KG1 (cell line): ENCODE data around the gene CARS1.
"Not testable (repeated sequence)": the region's sequence is repeated elsewhere in the genome, so short reads cannot be mapped to it uniquely, and the experiment has no call there.

Source experiments
- DNase-seq: peaks from one replicate; lab custom pipeline; 2025; lab: John Stamatoyannopoulos, UW

The CARS1 gene

DNA sequence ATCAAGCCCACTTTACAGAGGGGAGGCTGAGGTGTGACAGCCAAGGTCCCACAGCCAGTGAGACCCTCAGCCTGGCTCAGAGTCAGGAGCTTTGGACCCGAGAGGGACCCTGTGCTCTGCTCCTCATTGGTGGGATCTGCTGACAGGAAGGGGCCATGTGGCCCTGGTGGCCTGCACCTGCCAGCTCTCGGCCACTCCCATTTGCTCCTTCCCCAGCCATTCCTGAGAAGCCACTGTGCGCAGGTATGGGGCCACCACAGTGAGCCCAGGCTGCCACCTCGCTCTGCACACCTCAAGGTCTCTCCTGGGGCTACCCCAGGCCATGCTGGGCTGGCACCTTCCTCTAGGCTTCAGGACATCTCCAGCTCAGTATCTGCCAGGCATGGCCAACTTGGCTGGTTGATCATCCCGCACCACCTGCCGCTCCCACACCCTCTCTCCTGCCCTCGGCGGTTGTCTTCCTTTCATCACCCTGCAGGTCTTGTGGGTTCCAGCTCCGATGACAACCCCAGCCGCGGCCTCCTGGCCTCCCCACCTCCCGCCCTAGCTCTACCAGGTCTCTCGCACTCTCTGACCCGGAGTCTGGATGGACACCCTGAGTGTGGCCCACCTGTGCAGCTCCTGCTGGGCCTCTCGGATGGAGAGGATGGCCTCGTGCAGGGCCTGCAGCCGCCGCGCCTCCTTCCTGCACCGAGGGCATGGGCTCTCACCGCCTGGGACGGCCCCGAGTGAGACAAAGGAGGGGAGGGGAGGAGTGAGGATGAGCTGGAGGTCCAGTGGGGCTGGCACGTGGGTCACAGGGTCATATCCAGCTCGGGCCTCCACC lies 32.2 kb upstream of the CARS1 start:
- no peak for DNase-seq

DNA sequence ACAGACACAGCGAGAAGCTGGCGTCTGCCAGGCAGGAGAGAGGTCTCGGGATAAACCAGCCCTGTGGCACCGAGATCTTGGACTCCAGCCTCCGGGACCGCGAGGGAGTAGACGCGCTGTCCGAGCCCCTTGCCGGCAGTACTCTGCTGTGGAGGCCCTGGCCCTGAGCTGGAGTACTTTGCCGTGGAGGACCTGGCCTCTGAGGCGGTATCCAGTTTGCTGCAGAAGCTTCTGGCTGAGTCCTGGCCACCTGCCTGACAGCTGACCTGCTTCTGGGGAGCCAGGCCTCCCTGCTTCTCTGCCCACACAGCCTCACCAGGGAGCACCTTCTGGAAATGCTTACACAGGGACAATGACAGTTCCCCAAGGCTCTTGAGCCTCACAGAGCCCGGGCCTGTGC lies 31.6 kb upstream of the CARS1 start:
- DNase-seq = no peak

DNA sequence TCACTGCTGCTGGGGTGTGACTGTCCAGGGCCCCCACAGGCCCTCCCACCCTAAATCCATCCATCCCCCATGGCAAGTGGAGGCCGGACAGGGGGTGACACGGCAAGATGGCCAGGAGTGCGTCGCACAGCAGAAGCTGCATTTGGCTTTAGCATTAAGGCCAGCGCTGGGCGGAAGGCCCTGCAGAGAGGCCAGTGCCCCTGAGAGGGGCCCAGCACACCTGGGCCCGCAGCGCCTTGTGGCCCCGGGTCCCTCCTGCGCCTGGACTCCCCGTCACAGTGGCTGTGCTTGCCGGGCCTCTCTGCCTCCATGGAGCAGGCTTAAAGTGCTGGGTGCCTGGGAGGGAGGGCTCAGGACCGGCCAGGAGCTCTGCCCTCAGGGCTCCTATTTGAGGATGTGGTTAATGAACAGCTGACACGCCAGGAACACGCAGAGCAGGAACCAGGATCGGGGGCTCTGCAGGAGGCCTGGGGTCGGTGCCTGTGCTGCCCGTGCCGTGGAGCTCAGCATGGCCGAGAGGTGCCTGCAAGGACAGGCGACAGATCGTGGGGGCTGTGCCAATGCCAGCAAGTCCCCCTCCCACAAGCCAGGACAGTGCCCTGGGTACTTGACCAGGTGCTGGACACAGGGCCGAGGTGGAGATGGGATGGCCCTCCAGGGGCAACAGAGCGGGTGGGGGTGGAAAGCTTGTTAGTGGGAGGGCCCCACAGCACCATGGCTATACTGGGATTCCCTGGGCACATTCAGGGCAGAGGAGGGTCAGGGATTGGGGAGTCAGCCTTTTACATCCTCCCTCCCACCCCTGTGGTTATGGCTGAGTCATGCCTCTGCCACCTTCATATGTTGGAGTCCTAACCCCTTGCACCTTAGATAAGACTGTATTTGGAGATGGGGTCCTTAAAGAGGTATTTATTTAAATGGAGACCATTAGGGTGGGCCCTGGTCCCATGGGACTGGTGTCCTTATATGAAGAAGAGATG lies 30.9 kb upstream of the CARS1 start:
- DNase-seq = no peak

DNA sequence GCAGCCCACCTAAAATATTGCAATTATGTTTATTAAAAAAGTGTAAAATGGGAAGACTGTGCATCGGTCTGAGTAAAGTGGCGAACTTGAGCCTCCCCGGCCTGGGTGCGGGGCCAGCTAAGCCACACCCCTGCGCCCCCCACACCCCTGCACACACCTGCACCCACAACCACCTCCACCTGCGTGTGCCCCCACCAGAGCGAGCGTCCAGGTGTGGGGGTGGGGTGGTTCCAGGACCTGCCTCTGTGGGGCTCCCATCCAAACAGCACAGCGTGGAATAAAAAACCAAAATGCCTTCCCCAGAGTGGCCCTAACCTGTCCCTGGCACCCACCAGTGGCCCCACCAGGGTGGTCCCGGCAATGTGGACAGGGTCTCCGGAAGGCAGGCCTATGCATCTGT lies 30.1 kb upstream of the CARS1 start:
- no peak for DNase-seq

DNA sequence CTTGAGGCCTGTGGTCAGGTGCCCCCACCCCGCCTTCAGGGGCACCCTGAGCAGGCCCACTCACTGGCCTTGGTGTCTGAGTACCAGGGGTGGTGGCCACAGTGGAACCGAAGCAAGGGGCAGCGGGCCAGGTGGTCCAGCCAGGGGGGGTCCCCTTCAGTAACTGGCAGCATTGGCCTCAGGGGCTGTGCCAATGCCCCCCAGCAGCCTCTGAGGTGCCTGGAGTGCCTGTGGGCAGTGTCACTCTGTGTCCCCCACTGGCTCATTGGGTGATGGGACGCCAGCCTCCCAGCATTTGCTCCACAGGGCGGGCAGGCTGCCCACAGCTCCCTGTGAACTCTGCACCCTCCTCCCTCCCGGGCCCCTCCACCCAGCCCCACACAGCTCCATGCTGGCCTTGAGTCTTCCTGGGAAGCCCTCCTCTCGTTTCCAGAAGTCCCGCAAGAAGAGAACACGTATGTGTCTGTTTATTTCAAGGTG lies 29.5 kb upstream of the CARS1 start:
- no peak for DNase-seq

DNA sequence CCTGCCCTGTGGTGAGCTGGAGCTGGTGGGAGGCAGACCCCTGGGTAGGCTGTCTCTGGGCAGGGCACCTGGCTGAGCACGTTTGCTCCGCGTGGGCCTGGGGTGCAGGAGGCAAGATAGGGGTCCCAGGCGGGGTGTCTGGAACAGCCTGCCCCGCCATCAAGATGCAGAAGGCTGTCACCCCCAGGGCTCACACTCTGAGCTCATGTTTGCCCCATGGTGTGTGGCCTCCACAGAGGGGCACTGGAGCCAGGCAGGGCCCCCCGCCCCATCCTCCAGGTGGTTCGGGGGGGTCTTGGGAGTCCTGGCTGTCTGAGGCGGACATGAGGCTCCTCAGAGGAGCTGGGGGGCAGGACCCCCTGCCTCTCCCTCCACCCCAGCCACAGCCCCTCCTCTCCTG lies 28.9 kb upstream of the CARS1 start:
- no peak for DNase-seq

DNA sequence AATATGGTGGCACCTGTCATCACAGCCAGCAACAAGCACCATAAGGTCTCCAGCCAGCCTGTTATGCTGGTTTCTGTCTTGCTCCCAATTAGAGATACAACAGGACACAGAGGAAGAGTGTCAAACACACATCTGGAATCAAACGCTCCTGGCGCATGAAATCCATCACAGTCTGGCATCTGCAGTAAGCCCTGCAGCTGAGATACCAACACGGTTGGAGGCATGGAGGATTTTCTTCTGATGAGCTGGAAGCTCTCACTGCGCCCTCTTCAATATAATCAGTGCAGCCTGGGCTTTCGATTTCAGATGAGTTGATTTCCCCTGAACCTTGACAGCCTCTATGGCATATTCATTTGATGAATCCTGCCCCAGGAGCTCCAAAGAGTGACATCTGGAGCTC lies 27.8 kb upstream of the CARS1 start:
- DNase-seq = no peak

DNA sequence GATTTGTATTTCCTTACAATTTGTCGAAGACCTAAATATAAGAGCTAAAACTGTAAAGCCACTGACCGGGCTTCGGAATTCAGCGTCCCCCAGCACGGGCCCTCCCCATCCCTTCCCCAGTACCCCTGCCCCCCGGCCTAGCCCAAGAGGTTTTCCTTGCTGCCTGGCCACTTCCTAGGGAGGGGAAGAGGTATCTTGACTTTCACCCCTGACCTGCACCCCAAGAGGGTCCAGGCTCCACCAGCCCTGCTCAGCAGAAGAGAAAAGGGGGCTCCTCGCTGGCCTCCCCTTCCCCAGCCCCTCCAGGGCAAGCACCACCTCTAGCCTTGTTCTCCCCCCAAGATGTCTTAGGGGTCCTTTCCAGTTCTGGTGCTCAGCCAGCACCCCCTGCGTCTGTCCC lies 26.1 kb upstream of the CARS1 start:
- no peak for DNase-seq

DNA sequence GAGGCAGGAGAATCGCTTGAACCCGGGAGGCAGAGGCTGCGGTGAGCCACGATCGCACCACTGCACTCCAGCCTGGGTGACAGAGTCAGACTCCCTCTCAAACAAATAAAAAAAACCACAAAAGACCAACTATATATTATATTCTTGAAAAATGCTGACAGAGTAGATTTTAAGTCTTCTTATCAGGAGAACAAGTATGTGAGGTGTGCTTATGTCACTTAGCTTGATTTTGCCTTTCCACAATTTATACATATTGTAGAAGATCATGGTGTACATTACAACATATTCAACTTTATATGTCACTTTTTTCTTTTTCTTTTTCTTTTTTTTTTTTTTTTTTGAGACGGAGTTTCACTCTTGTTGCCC lies 24.1 kb upstream of the CARS1 start:
- no peak for DNase-seq

DNA sequence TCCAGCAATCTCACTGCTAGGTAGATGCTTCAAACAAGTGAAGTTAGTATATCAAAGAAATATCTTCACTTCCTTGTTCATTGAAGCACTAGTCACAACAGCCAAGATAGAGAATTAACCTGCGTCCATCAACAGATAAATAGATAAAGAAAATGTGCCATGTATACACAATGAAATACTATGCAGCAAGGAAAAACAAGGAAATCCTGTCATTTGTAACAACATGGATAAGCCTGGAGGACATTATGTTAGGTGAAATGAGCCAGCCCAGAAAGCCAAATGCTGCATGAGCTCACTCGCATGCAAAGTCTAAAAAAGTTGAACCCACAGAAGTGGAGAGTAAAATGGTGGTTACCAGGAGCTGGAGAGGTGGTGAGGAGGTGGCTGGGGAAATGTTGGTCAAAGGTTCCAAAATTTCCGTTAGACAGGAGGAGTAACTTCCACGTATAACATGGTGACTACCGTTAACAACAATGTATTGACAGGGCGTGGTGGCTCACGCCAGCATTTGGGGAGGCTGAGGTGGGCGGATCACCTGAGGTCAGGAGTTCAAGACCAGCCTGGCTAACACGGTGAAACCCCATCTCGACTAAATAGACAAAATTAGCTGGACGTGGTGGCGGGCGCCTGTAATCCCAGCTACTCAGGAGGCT lies 23.6 kb upstream of the CARS1 start:
- no peak for DNase-seq

DNA sequence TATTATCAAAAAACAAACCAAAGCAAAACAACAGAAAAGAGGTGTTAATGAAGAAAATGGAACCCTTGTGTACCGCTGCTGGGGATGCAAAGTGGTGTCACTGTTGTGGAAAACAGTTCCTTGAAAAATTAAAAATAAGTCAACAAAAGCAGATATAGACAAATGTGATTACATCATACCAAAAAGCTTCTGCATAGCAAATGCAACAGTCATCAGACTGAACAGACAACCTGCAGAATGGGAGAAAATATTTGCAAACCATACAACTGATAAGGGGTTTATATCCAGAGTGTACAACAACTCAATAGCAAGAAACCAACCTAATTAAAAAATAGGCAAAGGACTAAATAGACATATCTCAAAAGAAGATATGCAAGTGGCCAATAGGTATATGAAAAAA lies 22.9 kb upstream of the CARS1 start:
- no peak for DNase-seq

DNA sequence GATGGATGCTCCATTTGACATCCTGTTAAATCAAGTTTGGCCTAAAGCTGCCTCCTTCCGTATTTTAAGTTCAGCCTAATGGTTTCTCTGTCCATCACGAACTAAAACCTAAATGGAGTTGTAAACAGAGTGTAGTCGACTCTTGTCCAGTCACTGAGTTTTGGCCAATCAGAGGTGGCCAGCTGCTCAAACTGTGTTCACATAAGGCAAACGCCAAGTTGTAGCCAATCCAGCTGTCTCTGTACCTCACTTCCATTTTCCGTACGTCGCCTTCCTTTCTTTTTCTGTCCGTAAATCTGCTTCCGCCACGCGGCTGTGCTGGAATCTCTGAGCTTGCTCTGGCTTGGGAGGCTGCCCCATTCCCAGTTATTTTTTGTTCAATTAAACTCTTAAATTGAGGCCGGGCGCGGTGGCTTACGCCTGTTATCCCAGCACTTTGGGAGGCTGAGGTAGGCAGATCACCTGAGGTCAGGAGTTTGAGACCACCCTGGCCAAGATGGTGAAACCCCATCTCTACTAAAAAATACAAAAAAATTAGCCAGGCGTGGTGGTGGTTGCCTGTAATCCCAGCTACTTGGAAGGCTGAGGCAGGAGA lies 20.7 kb upstream of the CARS1 start:
- no peak for DNase-seq

DNA sequence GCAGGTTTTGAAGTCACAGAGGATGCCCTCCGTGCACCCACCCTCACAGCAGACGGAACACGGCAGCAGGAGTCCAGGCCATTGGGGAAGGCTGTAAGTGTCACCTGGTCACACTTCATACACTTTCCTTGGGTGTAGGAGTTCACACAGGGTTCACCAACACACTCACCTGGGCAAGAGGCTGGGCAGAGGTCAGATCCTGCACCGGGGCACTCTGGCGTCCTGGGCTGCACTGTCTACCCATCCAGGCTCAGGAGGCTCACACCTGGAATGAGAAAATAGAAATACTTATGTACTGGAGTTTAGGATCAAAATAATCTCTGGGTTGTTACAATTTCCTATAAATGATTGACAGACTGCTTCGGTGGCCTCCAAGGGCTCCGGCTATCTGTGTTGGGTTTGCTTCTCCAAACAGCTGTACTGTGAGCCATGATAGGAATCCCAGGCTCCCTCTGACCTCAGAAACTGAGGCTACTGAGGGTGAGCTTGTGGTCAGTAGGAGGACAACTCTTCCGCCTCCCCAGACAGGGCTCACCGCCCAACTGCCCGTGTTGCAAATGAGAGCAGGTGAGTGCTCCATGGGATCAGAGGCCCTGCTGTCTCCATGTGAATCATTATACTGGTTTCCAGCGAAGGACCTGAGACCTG lies 20.1 kb upstream of the CARS1 start:
- DNase-seq = no peak

DNA sequence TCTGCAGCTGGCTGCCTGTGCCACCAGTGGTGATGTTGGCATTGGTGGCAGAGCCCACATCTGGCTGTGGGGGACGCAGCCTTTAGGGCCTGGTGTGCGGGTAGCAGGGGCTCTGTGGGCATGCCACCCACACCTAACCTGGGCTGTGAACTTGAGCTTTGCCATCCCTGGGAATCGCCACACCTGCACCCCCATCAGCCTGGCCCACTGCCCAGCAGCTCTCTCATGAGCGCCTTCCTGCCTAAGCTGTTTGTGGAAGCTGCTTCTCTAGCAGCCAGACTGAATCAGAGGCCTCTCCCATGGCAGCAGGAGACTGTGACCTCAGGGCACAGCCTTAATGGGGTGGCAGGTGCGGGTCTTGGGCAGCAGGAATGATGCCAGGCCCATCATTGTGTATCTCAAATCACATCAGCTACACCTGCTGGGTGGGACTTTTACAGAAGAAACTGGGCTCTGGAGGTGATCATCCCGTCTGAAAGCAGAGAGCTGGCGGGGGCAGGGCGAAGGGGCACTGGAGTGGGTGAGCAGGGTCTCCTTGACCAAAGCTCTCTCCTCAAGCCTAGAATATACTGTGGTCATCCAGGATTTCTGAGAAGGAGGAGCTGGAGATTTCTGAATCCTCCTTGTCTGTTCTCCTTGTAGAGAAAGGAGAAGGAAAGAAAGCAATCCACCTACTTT lies 17.8 kb upstream of the CARS1 start:
- no peak for DNase-seq

DNA sequence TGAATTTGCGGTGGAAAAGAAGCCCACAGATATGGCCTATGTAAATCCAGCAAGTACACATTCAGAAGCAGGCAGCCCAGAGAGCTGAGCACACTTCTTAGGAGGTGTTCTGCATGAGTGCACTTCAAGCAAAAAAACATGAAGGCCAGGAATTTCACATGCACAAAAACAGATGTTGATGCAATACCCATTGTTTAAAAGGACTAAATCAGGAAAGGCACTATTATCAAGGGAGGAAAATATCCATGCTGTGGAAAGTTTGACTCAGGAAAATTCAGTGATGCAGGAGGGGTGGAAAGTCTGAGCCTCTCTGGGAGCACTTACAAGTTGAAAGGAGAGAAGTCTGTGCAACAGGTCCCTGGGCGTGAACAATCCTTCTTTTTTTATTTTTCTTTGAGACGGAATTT lies 15.8 kb upstream of the CARS1 start:
- no peak for DNase-seq

DNA sequence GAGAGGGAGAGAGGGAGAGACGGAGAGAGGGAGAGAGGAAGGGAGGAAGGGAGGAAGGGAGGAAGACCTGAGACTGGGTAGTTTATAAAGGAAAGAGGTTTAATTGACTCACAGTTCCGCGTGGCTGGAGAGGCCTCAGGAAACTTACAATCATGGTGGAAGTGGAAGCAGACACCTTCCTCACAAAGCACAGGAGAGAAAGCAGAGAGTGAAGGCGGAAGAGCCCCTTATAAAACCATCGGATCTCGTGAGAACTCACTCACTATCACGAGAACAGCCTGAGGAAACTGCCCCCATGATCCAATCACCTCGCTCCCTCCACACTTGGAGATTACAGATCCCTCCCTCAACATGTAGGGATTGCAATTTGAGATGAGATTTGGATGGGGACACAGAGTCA lies 12.2 kb upstream of the CARS1 start:
- DNase-seq = no peak

DNA sequence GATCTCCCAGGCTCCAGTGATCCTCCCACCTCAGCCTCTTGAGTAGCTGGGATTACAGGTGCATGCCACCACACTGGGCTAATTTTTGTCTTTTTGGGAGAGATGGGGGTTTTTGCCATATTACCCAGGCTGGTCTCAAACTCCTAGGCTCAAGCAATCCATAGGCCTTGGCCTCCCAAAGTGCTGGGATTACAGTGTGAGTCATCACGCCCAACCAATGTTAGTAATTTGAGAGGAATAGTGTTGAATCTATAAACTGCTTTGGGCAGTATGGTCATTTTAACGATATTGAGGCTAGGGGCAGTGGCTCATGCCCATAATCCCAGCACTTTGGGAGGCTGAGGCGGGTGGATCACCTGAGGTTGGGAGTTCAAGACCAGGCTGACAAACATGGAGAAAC lies 9.1 kb upstream of the CARS1 start:
- DNase-seq = not testable (repeated sequence)

DNA sequence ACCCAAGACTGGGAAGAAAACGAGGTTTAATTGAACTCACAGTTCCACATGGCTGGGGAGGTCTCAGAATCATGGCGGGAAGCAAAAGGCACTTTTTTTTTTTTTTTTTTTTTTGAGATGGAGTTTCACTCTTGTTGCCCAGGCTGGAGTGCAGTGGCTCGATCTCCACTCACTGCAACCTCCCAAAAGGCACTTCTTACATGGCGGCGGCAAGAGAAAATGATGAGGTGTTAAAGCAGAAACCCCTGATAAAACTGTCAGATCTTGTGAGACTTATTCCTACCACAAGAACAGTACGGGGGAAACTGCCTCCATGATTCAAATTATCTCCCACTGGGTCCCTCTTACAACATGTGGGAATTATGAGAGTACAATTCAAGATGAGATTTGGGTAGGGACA lies 7.5 kb upstream of the CARS1 start:
- DNase-seq = not testable (repeated sequence)

DNA sequence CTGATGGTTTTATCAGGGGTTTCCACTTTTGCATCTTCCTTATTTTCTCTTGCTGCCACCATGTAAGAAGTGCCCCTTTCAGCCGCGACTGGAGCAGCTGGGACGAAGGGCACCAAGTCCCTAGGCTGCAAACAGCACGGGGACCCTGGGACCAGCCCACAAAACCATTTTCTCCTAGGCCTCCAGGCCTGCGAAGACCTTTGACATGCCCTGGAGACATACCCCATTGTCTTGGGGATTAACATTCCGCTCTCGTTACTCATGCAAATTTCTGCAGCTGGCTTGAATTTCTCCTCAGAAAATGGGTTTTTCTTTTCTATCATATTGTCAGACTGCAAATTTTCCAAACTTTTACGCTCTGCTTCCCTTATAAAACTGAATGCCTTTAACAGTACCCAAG lies 6.7 kb upstream of the CARS1 start:
- not testable (repeated sequence) for DNase-seq

DNA sequence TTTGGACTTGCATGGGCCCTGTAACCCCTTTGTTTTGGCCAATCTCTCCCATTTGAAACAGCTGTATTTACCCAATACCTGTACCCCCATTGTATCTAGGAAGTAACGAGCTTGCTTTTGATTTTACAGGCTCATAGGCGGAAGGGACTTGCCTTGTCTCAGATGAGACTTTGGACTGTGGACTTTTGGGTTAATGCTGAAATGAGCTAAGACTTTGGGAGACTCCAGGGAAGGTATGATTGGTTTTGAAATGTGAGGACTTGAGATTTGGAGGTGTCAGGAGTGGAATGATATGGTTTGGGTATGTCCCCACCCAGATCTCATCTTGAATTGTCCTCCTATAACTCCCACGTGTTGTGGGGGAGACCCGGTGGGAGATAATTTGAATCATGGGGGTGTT lies 6.2 kb upstream of the CARS1 start:
- DNase-seq = not testable (repeated sequence)

DNA sequence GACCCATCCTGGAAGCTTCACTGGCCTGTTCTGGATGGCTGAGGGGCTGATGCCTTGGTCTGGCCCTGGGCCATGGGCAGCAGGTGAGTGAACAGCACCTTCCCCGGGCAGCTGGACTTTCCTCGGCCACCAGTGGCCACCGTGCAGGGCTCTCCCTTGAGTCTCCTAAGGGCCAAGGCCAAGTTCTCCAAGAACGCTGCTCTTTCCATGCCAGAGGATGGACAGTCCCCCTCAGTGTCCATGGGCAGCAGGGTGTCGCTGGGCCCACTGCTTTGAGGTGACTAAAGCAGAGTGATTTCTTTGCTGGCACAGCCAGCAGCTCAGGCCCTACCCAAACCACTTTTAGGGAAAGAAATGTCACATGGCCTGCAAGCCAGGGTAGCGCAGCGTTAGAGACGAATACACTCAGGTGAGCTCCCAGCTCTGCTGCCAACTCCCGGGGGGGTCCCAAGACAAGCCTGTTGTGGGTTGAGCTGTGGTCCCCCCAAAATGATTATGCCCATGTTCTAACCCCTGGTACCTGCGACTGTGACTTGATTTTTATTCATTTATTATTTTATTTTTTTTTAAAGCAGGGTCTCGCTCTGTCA lies 3.3 kb upstream of the CARS1 start:
- no peak for DNase-seq
